Psoas muscle (tissue), 8 donors: ENCODE measurements around the gene PHKB. TPM values are rescaled to one million over a fixed set of nuclear protein-coding genes. Genes with fewer than 3 reads are reported as not detected.

ENCODE experiments used
- ATAC-seq, 4 donors: fragments of 200-7000 bp; cut with Tn5 transposase; one replicate each; pipeline ENCODE4 v1.9.1; 2020; ENCODE audit warnings: moderate library complexity in 3 of 4, mild to moderate bottlenecking in 2 of 4
- DNase-seq, 2 donors: peaks; one replicate each; pipeline ENCODE4 v3.0.0-alpha.2; 2020
- H3K27ac ChIP-seq: fragments of 200-600 bp; one replicate; pipeline ENCODE4 v1.8.0; 2022
- H3K27me3 ChIP-seq, 3 donors: fragments of 200-600 bp in 1 of 3; one replicate each; pipeline versions ENCODE4 v1.6.1 to v1.8.0; 2013 to 2022; ENCODE audit warnings: low read length in 2 of 3, mild to moderate bottlenecking in 2 of 3, moderate library complexity in 1 of 3; ENCODE audit not compliant: insufficient read depth in 3 of 3
- H3K36me3 ChIP-seq, 2 donors: fragments of 200-600 bp in 1 of 2; one replicate each; pipeline versions ENCODE4 v1.6.1 to v1.8.0; 2013 to 2022; ENCODE audit warnings: low read depth in 1 of 2, mild to moderate bottlenecking in 1 of 2, moderate library complexity in 1 of 2; ENCODE audit not compliant: insufficient read depth in 1 of 2
- H3K4me1 ChIP-seq: fragments of 200-600 bp; one replicate; pipeline ENCODE4 v1.8.0; 2022
- H3K4me3 ChIP-seq: fragments of 200-600 bp; one replicate; pipeline ENCODE4 v1.8.0; 2022; ENCODE audit warnings: mild to moderate bottlenecking
- H3K9me3 ChIP-seq: fragments of 200-600 bp; one replicate; pipeline ENCODE4 v1.8.0; 2022
- CTCF ChIP-seq: fragments of 200-600 bp; IDR thresholded peaks from one replicate; pipeline ENCODE4 v1.8.0; 2022; ENCODE audit warnings: antibody characterized with exemption
- WGBS, 3 donors: extraction: QIAGEN DNeasy Blood & Tissue Kit; methylation state at CpG; one replicate each; pipeline versions ENCODE4 v1.1.6 to v1.1.7; 2013; 5-methylcytosine and 5-hydroxymethylcytosine counted together
- intact Hi-C, 2 donors: fragments of 100-400 bp; cut with DNase I; formaldehyde crosslinking; loops; one replicate each; pipeline versions ENCODE4 v1.11.0 to v1.14.2; 2022
- polyA plus RNA-seq, 3 donors: library from polyadenylated mRNA; stranded (reverse); fragments of 200-250 nt; gene quantifications; one replicate each; pipeline ENCODE4 v1.2.3, GENCODE V29; 2013
- total RNA-seq, 4 donors: library from RNA; stranded (reverse); fragmentation: NEBNext Ultra II Directional in 2 of 4; extraction: Animal tissue kit (Norgen Biotek cat#: 25700) in 2 of 4; gene quantifications; one replicate each; pipeline versions ENCODE4 v1.2.1 to v1.2.4, GENCODE V29; 2021 to 2023
- donor health status: healthy with polysubstance abuse.
- donor health status: DM: no; HTN: no; CAD: no; lungs with moderate emphysema.
- donor health status: Bipolar disorder and iron deficiency.
- donor health status: healthy.
- donor health status: DM: yes; HTN: yes; CAD: no.
- donor health status: DM: no; HTN: no; CAD: no.
- donor health status: DM: no; HTN: no; CAD: no.
- donor health status: DM: yes; HTN: yes; CAD: no.

Gene PHKB
- total and polyA plus RNA-seq, 7 donors: 18.8 to 87.7 (median 71.0) TPM

- peaks cover 2 to 54% of the 10 kb centered on the region in 2 donors for H3K36me3 ChIP-seq
- intact Hi-C loops: no loop called here
Measured at GRCh38 chr16:47646914-47647313, 185.8 kb downstream of the PHKB start.

GRCh38 chr16:47657032-47657431, 195.9 kb downstream of the PHKB start:
- ATAC-seq (no peak), DNase-seq (no peak)
- Histone ChIP-seq H3K4me1 (no peaks in the 10 kb centered on the region), H3K27me3 (no peaks in the 10 kb centered on the region), H3K36me3 (peaks cover 7 to 87% of the 10 kb centered on the region in 2 donors), H3K27ac (no peak overlapping the region), H3K4me3 (no peak overlapping the region), H3K9me3 (peaks cover 2% of the 10 kb centered on the region)
- intact Hi-C loops: no loop called here
- WGBS, 3 donors: 92 to 96% (median 95%) methylated on average over 3 of the region's 3 CpGs
- TF ChIP-seq CTCF: no peak

More at GRCh38 chr16:47646914-47647313, 185.8 kb downstream of the PHKB start:
- peaks cover 14% of the 10 kb centered on the region for H3K4me1 ChIP-seq
- no peak overlapping the region for H3K27ac ChIP-seq
- DNase-seq: no peak
- TF ChIP-seq CTCF: no peak
- H3K9me3 ChIP-seq: no peaks in the 10 kb centered on the region
- no peaks in the 10 kb centered on the region for H3K27me3 ChIP-seq
- H3K4me3 ChIP-seq: no peak overlapping the region
- 97 to 98% (median 97%) methylated on average over 4 of the region's 4 CpGs for WGBS, 3 donors
- no peak for ATAC-seq

GRCh38 chr16:47657977-47658376, 196.8 kb downstream of the PHKB start:
- Histone ChIP-seq H3K4me3 (no peak overlapping the region), H3K36me3 (peaks cover 7 to 87% of the 10 kb centered on the region in 2 donors), H3K9me3 (peaks cover 2% of the 10 kb centered on the region), H3K27ac (no peak overlapping the region), H3K27me3 (no peaks in the 10 kb centered on the region), H3K4me1 (no peaks in the 10 kb centered on the region)
- no peak for DNase-seq
- intact Hi-C loops: no loop called here
- WGBS, 3 donors: 96 to 100% (median 96%) methylated on average over 1 of the region's 1 CpG
- ATAC-seq: no peak
- TF ChIP-seq CTCF: no peak

- WGBS, 3 donors: 91 to 92% (median 91%) methylated on average over 4 of the region's 4 CpGs
- intact Hi-C loops: no loop called here
- TF ChIP-seq CTCF: no peak
- no peak for DNase-seq
- no peaks in the 10 kb centered on the region for H3K4me1 ChIP-seq
- H3K36me3 ChIP-seq: peaks cover 7 to 90% of the 10 kb centered on the region in 2 donors
- no peaks in the 10 kb centered on the region for H3K9me3 ChIP-seq
- no peaks in the 10 kb centered on the region for H3K27me3 ChIP-seq
- no peak overlapping the region for H3K4me3 ChIP-seq
- H3K27ac ChIP-seq: no peak overlapping the region
- no peak for ATAC-seq
Measured at GRCh38 chr16:47660540-47660939, 199.4 kb downstream of the PHKB start.

GRCh38 chr16:47664653-47665325, 203.7 kb downstream of the PHKB start:
- 83 to 92% (median 90%) methylated on average over 4 of the region's 4 CpGs for WGBS, 3 donors
- H3K4me3 ChIP-seq: no peak overlapping the region
- intact Hi-C loops: no loop called here
- H3K36me3 ChIP-seq: peaks cover 7 to 91% of the 10 kb centered on the region in 2 donors
- no peaks in the 10 kb centered on the region for H3K4me1 ChIP-seq
- no peak for TF ChIP-seq CTCF
- no peaks in the 10 kb centered on the region for H3K9me3 ChIP-seq
- ATAC-seq (no peak), DNase-seq (no peak)
- no peak overlapping the region for H3K27ac ChIP-seq
- H3K27me3 ChIP-seq: no peaks in the 10 kb centered on the region
